ENCODE data around the gene SLAMF1. TPM values are rescaled to one million over a fixed set of nuclear protein-coding genes. Genes with fewer than 3 reads are reported as not detected.

The SLAMF1 gene
- total and polyA plus RNA-seq, 2 experiments from 2014 or later: not detected

DNA sequence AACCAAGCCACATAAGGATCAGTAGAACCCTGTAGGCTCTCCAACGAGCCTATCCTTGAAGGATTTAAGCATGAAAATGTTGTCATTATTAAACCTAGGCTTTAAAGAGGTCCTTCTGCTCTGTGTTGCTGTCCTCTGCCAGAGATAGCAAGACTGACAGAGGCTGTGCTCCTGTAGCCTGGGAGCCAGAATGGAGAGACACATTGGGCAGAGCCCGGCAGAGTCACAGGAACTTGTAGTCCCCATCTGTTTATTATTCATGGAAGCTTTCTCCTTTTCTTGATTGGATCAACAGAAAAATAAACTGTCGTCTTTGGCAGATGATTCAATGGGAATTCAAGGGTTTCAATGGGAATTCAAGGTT lies 19.2 kb upstream of the SLAMF1 start:
- Mint-ChIP-seq H3K36me3 (ENCODE audit: low read depth) (peaks cover 12% of the 10 kb centered on the region; the same call in 2 of the 3 replicates), H3K9me3 (peaks cover 14% of the 10 kb centered on the region), H3K27me3 (ENCODE audit: insufficient read depth, low read depth, poor library complexity) (peaks cover 3% of the 10 kb centered on the region), H3K4me1 (peaks cover 28% of the 10 kb centered on the region), H3K27ac (peak overlapping the region; percentile 35; the same call in 1 of the 2 replicates), H3K4me3 (no peak overlapping the region)
- Histone ChIP-seq H3K27ac (ENCODE audit: low read depth) (peak overlapping the region; percentile 61; the same call in 1 of the 2 replicates), H3K4me1 (ENCODE audit: insufficient read depth) (peaks cover 10% of the 10 kb centered on the region; the same call in 1 of the 2 replicates), H2AFZ (no peak overlapping the region), H3K36me3 (ENCODE audit: insufficient read depth) (no peaks in the 10 kb centered on the region), H3F3A (replicated peaks; ENCODE audit: low read depth) (no peaks in the 10 kb centered on the region), H3K27me3 (ENCODE audit: insufficient read depth) (no peaks in the 10 kb centered on the region), H3K4me3 (no peak overlapping the region), H3K9me2 (ENCODE audit: insufficient read depth) (peaks cover 8% of the 10 kb centered on the region), H3K79me2 (replicated peaks; ENCODE audit: insufficient read depth) (no peaks in the 10 kb centered on the region), H4K20me1 (replicated peaks; ENCODE audit: insufficient read depth) (no peaks in the 10 kb centered on the region), H3K4me2 (no peak overlapping the region)
- DNase-seq (ENCODE audit: low spot score) (no peak), ATAC-seq (no peak)
- TF ChIP-seq CREB1 (CRISPR knock-in tag; IDR thresholded peaks at IDR 0.05; ENCODE audit: low read depth) (no peak), JUNB (IDR thresholded peaks at IDR 0.05; ENCODE audit: unreplicated experiment) (no peak), ZNF114 (CRISPR knock-in tag; IDR thresholded peaks at IDR 0.05) (no peak), STAT1 (IDR thresholded peaks at IDR 0.05; ENCODE audit: unreplicated experiment) (no peak), POLR2AphosphoS5 (IDR thresholded peaks at IDR 0.05; ENCODE audit: low read depth) (no peak), EZH2phosphoT487 (IDR thresholded peaks at IDR 0.05; ENCODE audit: unreplicated experiment) (no peak)
- TF ChIP-seq, protein P1, sequence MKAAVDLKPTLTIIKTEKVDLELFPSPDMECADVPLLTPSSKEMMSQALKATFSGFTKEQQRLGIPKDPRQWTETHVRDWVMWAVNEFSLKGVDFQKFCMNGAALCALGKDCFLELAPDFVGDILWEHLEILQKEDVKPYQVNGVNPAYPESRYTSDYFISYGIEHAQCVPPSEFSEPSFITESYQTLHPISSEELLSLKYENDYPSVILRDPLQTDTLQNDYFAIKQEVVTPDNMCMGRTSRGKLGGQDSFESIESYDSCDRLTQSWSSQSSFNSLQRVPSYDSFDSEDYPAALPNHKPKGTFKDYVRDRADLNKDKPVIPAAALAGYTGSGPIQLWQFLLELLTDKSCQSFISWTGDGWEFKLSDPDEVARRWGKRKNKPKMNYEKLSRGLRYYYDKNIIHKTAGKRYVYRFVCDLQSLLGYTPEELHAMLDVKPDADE (IDR thresholded peaks at IDR 0.05): no peak
- TF ChIP-seq, protein P2, sequence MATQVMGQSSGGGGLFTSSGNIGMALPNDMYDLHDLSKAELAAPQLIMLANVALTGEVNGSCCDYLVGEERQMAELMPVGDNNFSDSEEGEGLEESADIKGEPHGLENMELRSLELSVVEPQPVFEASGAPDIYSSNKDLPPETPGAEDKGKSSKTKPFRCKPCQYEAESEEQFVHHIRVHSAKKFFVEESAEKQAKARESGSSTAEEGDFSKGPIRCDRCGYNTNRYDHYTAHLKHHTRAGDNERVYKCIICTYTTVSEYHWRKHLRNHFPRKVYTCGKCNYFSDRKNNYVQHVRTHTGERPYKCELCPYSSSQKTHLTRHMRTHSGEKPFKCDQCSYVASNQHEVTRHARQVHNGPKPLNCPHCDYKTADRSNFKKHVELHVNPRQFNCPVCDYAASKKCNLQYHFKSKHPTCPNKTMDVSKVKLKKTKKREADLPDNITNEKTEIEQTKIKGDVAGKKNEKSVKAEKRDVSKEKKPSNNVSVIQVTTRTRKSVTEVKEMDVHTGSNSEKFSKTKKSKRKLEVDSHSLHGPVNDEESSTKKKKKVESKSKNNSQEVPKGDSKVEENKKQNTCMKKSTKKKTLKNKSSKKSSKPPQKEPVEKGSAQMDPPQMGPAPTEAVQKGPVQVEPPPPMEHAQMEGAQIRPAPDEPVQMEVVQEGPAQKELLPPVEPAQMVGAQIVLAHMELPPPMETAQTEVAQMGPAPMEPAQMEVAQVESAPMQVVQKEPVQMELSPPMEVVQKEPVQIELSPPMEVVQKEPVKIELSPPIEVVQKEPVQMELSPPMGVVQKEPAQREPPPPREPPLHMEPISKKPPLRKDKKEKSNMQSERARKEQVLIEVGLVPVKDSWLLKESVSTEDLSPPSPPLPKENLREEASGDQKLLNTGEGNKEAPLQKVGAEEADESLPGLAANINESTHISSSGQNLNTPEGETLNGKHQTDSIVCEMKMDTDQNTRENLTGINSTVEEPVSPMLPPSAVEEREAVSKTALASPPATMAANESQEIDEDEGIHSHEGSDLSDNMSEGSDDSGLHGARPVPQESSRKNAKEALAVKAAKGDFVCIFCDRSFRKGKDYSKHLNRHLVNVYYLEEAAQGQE (IDR thresholded peaks at IDR 0.05; ENCODE audit: unreplicated experiment): no peak
- TF ChIP-seq, protein P3, sequence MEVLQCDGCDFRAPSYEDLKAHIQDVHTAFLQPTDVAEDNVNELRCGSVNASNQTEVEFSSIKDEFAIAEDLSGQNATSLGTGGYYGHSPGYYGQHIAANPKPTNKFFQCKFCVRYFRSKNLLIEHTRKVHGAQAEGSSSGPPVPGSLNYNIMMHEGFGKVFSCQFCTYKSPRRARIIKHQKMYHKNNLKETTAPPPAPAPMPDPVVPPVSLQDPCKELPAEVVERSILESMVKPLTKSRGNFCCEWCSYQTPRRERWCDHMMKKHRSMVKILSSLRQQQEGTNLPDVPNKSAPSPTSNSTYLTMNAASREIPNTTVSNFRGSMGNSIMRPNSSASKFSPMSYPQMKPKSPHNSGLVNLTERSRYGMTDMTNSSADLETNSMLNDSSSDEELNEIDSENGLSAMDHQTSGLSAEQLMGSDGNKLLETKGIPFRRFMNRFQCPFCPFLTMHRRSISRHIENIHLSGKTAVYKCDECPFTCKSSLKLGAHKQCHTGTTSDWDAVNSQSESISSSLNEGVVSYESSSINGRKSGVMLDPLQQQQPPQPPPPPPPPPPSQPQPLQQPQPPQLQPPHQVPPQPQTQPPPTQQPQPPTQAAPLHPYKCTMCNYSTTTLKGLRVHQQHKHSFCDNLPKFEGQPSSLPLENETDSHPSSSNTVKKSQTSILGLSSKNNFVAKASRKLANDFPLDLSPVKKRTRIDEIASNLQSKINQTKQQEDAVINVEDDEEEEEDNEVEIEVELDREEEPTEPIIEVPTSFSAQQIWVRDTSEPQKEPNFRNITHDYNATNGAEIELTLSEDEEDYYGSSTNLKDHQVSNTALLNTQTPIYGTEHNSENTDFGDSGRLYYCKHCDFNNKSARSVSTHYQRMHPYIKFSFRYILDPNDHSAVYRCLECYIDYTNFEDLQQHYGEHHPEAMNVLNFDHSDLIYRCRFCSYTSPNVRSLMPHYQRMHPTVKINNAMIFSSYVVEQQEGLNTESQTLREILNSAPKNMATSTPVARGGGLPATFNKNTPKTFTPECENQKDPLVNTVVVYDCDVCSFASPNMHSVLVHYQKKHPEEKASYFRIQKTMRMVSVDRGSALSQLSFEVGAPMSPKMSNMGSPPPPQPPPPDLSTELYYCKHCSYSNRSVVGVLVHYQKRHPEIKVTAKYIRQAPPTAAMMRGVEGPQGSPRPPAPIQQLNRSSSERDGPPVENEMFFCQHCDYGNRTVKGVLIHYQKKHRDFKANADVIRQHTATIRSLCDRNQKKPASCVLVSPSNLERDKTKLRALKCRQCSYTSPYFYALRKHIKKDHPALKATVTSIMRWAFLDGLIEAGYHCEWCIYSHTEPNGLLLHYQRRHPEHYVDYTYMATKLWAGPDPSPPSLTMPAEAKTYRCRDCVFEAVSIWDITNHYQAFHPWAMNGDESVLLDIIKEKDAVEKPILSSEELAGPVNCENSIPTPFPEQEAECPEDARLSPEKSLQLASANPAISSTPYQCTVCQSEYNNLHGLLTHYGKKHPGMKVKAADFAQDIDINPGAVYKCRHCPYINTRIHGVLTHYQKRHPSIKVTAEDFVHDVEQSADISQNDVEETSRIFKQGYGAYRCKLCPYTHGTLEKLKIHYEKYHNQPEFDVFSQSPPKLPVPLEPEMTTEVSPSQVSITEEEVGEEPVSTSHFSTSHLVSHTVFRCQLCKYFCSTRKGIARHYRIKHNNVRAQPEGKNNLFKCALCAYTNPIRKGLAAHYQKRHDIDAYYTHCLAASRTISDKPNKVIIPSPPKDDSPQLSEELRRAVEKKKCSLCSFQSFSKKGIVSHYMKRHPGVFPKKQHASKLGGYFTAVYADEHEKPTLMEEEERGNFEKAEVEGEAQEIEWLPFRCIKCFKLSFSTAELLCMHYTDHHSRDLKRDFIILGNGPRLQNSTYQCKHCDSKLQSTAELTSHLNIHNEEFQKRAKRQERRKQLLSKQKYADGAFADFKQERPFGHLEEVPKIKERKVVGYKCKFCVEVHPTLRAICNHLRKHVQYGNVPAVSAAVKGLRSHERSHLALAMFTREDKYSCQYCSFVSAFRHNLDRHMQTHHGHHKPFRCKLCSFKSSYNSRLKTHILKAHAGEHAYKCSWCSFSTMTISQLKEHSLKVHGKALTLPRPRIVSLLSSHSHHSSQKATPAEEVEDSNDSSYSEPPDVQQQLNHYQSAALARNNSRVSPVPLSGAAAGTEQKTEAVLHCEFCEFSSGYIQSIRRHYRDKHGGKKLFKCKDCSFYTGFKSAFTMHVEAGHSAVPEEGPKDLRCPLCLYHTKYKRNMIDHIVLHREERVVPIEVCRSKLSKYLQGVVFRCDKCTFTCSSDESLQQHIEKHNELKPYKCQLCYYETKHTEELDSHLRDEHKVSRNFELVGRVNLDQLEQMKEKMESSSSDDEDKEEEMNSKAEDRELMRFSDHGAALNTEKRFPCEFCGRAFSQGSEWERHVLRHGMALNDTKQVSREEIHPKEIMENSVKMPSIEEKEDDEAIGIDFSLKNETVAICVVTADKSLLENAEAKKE (CRISPR knock-in tag; IDR thresholded peaks at IDR 0.05): no peak

Measured in GM23338 (cell line).